ENCODE measurements around the gene SCFD2. TPM values are rescaled to one million over a fixed set of nuclear protein-coding genes. Genes with fewer than 3 reads are reported as not detected.

SCFD2 gene
- total and polyA plus RNA-seq, 2 of the 8 experiments (the other 6 are each of a cell fraction or from before 2014, with no cell fraction given): 6.2 to 10.2 TPM

- TF ChIP-seq CHD7 (IDR thresholded peaks at IDR 0.05; ENCODE audit: insufficient replicate concordance, low read length): no peak
- no peak for TF ChIP-seq NRF1 (IDR thresholded peaks at IDR 0.05; ENCODE audit: low read depth, low read length)
- TF ChIP-seq RAD21 (IDR thresholded peaks at IDR 0.05 in 1 of 2, conservative IDR thresholded peaks at IDR 0.05 in 1 of 2; ENCODE audit: low read depth in 2 of 2, low read length in 2 of 2): no peak
- no peak for TF ChIP-seq RXRA (IDR thresholded peaks at IDR 0.05; ENCODE audit: insufficient read depth, low read depth, low read length)
- TF ChIP-seq GTF2F1 (IDR thresholded peaks at IDR 0.05; ENCODE audit: borderline replicate concordance, low read depth, low read length): no peak
- TF ChIP-seq SIX5 (IDR thresholded peaks at IDR 0.05; ENCODE audit: low read depth, low read length): no peak
- TF ChIP-seq ASH2L (IDR thresholded peaks at IDR 0.05; ENCODE audit: low read length): no peak
- no peak for TF ChIP-seq BACH1 (IDR thresholded peaks at IDR 0.05; ENCODE audit: low read length)
- TF ChIP-seq TAF7 (optimal IDR thresholded peaks at IDR 0.05; ENCODE audit: borderline replicate concordance, low read depth, low read length): no peak
- TF ChIP-seq SAP30 (IDR thresholded peaks at IDR 0.05; ENCODE audit: insufficient read depth, insufficient replicate concordance, low read length): no peak
Measured at GRCh38 chr4:53195815-53196661, 169.8 kb downstream of the SCFD2 start (continued).

Data from H1 (cell line).